Cardiac fibroblast (primary cell): ENCODE measurements around the gene DPYSL4.

Experiments
- DNase-seq, 2 donors: peaks; one replicate each; pipeline versions ENCODE4 v3.0.0 to v3.0.0-alpha.2; 2010; ENCODE audit warnings: low read depth in 2 of 2
- H3K4me3 ChIP-seq, 2 donors: replicated peaks in 1 of 2; 1 replicate in 1 of 2; 2 replicates in 1 of 2; pipeline ENCODE4 v1.5.1; 2011; ENCODE audit warnings: low read depth in 2 of 2, low read length in 2 of 2, mild to moderate bottlenecking in 2 of 2, moderate library complexity in 1 of 2
- TF ChIP-seq, protein P1 (sequence below): IDR thresholded peaks from one replicate; pipeline ENCODE4 v1.5.1; 2011; ENCODE audit warnings: low read depth, mild to moderate bottlenecking, low read length, inconsistent platforms

DPYSL4 gene

DNA sequence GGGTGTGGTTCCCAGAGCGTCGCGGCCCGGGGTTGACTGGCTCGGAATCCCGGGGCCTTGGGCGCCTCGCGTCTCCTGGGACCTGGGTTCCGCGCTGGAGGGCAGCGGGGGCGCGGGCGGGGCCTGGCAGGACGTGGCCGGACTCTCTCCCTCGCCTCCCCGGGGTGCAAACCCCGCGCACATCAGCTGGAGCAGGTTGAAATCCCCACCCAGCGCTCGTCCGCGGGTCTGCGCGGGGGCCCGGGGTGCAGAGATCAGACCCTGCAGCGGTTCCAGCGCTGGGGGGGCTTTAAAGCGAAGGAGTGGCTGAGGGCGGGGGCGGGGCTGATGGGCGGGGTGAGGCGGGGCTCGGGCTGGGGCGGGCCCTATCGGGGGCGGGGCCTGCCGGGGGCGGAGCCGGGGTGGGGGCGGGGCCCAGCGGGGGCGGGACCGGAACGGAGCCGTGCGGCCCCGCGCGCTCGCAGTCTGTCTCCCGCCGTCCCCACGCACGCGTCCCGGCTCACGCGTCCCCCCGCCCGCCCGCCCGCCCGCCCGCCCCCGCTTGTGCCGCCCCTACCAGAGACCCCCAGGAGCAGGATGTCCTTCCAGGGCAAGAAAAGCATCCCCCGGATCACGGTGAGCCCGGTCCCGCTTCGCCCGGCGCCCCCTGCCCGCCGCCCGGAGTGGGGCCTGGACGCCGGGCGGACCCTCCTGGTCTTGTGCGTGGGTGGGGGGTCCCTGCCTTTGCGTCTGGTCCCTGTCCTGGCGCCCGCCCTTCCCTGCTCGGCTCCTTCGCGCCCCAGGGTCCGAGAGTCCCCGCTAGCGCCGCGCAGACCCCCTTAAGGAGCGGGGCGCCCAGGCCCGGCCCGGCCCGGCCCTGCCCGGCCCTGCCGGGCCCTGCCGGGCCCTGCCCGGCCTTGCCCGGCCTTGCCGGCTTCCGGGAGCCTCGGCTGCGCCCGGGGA lies at the start of gene DPYSL4:
Gene DPYSL4, plus strand, starts transcription at position 461 of the 942 bp plus-strand sequence. Its CDS starts 116 bp downstream, at position 577.
- peak in 1 of 2 donors; percentile 16 for DNase-seq
- TF ChIP-seq, protein P1, sequence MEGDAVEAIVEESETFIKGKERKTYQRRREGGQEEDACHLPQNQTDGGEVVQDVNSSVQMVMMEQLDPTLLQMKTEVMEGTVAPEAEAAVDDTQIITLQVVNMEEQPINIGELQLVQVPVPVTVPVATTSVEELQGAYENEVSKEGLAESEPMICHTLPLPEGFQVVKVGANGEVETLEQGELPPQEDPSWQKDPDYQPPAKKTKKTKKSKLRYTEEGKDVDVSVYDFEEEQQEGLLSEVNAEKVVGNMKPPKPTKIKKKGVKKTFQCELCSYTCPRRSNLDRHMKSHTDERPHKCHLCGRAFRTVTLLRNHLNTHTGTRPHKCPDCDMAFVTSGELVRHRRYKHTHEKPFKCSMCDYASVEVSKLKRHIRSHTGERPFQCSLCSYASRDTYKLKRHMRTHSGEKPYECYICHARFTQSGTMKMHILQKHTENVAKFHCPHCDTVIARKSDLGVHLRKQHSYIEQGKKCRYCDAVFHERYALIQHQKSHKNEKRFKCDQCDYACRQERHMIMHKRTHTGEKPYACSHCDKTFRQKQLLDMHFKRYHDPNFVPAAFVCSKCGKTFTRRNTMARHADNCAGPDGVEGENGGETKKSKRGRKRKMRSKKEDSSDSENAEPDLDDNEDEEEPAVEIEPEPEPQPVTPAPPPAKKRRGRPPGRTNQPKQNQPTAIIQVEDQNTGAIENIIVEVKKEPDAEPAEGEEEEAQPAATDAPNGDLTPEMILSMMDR, result no peak
- peak within 1 kb of the TSS; percentile 51 to 58 for H3K4me3 ChIP-seq

DNA sequence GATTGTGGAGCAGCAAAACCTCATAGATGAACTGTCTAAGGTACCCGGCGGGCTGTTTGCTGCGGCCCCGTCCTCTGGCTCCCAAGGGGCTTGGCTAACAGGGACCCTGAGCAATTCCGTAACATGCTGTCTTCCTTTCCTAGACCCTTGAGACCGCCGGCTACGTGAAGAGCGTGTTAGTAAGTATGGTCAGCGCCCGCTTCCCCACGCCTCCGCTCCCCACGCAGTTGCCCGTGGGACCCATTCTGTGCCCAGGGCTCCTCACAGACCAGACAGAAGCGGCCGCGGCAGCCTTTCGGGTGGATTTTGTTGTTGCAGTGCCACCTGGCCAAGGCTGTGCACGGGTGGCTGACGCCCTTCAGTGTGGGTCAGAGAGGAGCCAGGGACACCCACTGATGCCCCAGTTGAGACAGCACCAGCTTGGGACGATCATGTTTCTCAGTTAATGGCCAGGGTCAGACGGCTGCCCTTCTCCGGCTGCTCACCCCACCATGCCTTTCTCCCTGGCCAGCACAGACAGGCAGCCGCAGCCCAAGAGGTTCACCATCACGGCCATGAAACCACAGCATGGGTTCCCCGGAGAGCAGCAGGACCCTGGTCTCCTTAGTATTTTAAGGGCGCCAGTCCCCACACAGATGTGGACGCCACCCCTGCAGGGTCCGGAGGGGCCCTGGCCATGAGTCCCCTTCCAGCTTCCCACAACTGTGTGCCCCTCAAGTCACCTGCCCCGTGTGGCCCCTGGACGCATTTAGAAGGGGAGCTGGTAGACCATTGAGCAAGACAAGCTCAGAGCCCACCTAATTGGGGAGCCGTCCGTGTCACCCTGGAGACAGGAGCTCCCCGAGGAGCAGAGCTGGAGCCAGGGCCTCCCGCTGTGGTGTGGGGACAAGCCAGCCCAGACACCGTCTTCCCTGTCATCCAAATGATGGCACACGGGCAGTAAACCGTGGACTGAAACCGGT lies 49.4 kb upstream of the DPYSL4 start:
- TF ChIP-seq, protein P1, result no peak
- H3K4me3 ChIP-seq, result no peak overlapping the region
- no peak for DNase-seq

DNA sequence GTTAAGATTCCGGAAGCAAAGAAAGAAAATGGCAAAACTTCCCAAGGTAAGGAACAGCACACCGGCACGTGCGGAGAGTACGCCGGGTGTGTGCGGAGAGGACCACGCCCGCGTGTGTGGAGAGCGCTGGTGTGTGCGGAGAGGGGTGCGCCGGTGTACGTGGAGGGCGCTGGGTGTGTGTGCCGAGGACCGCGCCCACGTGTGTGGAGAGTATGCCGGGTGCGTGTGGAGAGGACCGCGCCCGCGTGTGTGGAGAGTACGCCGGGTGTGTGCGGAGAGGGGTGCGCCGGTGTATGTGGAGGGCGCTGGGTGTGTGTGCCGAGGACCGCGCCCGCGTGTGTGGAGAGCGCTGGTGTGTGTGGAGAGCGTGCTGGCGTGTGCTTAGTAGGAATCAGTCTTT lies 48.6 kb upstream of the DPYSL4 start:
- DNase-seq, result no peak
- H3K4me3 ChIP-seq, result no peak overlapping the region
- TF ChIP-seq, protein P1, result no peak

DNA sequence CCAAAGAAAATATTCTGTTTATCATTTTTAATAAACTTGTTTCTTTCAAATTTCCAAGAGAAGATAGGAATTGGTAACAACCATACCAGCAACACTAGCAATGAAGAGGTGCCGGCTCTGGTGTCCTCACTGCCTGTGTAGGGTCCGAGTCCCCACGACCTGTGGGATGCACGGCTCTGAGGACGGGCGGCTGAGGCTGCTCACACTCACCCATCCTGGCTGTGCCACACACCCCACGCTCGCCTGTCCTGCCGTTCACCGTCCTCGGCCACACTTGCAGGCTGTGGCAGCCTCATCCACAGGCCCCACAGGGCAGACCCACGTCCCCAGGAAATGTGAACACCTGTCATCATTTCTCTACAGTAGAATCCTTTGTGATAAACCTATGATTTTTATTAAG lies 48.2 kb upstream of the DPYSL4 start:
- no peak overlapping the region for H3K4me3 ChIP-seq
- DNase-seq, result no peak
- TF ChIP-seq, protein P1, result no peak

DNA sequence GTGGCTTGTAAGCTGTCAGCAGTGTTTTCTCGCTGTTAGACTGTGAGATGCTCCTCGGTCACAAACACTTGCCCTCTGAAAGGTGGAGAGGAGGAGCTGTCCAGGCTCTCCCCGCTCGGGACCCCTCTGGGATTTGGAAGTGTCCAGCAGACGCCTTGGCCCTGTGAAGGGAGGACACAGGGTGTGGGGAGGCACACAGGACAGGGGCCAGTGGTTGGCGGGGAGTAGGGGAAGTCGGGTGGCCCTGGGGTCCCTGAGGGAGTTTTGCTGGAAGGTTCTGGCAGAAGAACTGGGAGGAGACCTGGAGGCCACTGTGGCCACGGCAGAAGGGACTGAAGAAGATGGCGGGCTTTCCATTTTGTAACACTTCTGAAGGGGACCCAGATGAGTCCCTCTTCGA lies 47.2 kb upstream of the DPYSL4 start:
- TF ChIP-seq, protein P1, result no peak
- H3K4me3 ChIP-seq, result no peak overlapping the region
- no peak for DNase-seq

DNA sequence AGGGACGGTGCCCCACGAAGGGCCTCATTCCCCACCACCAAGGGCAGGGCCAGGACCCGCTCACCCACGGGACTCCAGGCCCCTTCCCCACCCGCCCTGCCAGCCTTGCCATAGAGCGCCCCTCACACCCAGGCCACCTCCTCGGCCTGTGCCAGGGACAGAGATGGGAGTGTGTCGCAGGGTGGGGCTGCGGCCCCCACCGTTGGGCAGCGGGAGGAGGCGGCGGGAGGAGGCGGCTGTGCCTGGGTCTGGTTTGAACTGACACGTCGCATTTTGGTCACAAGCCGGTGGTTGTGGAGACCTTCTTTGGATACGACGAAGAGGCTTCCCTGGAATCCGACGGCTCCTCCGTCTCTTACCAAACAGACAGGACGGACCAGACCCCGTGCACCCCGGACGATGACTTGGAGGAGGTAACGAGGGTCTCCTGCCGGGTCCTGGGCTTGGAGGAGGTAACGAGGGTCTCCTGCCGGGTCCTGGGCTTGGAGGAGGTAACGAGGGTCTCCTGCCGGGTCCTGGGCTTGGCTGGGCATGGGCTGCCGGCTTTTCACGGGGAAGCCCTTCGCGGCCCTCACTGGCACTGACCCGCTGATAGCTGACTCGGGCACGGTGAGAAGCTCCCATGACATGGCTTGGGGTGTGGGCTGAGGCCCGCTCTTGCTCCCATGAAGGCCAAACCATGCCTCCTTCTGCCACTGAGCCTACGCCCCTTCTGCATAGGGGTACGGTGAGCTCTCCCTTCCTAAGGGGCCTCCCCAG lies 46.4 kb upstream of the DPYSL4 start:
- TF ChIP-seq, protein P1, result no peak
- H3K4me3 ChIP-seq, result no peak overlapping the region
- DNase-seq, result no peak
